Neural cell (in vitro differentiated cells): Measurements from ENCODE around the gene SLC4A5.

Experiments used
- CTCF ChIP-seq: fragments of 450-650 bp; IDR thresholded peaks from 2 replicates; pipeline ENCODE4 v1.5.1; 2014; ENCODE audit warnings: antibody characterized with exemption, mild to moderate bottlenecking, moderate library complexity; ENCODE audit not compliant: poor library complexity, severe bottlenecking
- EP300 ChIP-seq: fragments of 450-650 bp; conservative IDR thresholded peaks from 2 replicates; pipeline ENCODE4 v1.6.1; 2014; ENCODE audit warnings: antibody characterized with exemption, mild to moderate bottlenecking, moderate library complexity; ENCODE audit not compliant: poor library complexity, severe bottlenecking
- EZH2 ChIP-seq: fragments of 200-600, 300-800 bp; shearing (Covaris generic), sonication (generic); IDR thresholded peaks from 2 replicates; pipeline ENCODE4 v1.6.1; 2014; ENCODE audit warnings: antibody characterized with exemption, low read length, borderline replicate concordance, mild to moderate bottlenecking; ENCODE audit not compliant: insufficient read depth, poor library complexity, severe bottlenecking
- POLR2AphosphoS5 ChIP-seq: IDR thresholded peaks from 2 replicates; pipeline ENCODE4 v1.6.1; 2012
- RAD21 ChIP-seq: fragments of 450-650 bp; conservative IDR thresholded peaks from 2 replicates; pipeline ENCODE4 v1.6.1; 2014; ENCODE audit warnings: antibody characterized with exemption, mild to moderate bottlenecking, moderate library complexity
- REST ChIP-seq: IDR thresholded peaks from 2 replicates; pipeline ENCODE4 v1.6.1; 2012; ENCODE audit warnings: borderline replicate concordance
- SMC3 ChIP-seq: fragments of 450-650 bp; conservative IDR thresholded peaks from 2 replicates; pipeline ENCODE4 v1.6.1; 2014; ENCODE audit warnings: antibody characterized with exemption, mild to moderate bottlenecking, moderate library complexity; ENCODE audit not compliant: poor library complexity
- TAF1 ChIP-seq: IDR thresholded peaks from 2 replicates; pipeline ENCODE4 v1.6.1; 2012; ENCODE audit warnings: low read depth

GRCh38 chr2:74371421-74371820, 28.2 kb upstream of the SLC4A5 start:
- no peak for TF ChIP-seq CTCF
- no peak for TF ChIP-seq REST
- no peak for TF ChIP-seq EP300
- no peak for TF ChIP-seq POLR2AphosphoS5
- no peak for TF ChIP-seq SMC3
- TF ChIP-seq EZH2, result no peak
- TF ChIP-seq TAF1, result no peak
- no peak for TF ChIP-seq RAD21
